ENCODE measurements around the gene C9orf50.

Gene C9orf50

DNA sequence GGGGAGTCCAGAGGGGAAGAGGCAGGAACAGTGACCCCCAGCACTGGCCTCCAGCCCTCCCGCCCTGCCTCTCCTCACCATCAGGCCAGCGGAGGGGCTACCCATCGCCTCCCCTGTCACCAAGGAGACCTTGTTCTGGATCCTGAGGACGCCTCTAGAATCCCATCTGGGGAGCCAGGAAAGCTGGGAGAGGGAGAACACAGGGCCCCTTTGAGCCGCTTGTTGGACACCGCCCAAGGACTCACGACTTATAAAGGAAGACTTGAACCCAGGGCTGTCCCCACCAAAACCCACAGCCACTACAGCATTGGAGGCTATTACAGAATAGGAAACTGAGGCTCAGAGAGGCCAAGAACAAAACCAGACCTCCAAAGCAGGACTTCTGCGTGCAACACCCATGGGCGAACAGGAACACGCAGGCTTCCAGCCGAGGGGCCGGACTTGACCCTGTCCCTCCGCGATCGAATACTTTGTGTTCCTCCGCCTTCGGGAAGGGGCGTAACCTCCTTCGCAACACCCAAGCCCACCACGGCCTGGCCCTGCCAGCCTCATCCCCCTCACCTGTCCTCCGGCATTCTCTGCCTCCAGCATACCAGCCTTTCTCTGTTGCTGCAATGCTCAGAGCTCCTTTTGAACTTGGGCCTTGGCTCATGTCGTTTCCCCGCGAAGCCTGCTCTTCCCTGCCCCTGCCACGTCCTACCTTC lies 54.2 kb downstream of the C9orf50 start:
- H3K27ac ChIP-seq = no peak overlapping the region
- TF ChIP-seq, protein P1, sequence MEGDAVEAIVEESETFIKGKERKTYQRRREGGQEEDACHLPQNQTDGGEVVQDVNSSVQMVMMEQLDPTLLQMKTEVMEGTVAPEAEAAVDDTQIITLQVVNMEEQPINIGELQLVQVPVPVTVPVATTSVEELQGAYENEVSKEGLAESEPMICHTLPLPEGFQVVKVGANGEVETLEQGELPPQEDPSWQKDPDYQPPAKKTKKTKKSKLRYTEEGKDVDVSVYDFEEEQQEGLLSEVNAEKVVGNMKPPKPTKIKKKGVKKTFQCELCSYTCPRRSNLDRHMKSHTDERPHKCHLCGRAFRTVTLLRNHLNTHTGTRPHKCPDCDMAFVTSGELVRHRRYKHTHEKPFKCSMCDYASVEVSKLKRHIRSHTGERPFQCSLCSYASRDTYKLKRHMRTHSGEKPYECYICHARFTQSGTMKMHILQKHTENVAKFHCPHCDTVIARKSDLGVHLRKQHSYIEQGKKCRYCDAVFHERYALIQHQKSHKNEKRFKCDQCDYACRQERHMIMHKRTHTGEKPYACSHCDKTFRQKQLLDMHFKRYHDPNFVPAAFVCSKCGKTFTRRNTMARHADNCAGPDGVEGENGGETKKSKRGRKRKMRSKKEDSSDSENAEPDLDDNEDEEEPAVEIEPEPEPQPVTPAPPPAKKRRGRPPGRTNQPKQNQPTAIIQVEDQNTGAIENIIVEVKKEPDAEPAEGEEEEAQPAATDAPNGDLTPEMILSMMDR (conservative IDR thresholded peaks at IDR 0.05) = no peak
- no peak for TF ChIP-seq ZFX (IDR thresholded peaks at IDR 0.05)

DNA sequence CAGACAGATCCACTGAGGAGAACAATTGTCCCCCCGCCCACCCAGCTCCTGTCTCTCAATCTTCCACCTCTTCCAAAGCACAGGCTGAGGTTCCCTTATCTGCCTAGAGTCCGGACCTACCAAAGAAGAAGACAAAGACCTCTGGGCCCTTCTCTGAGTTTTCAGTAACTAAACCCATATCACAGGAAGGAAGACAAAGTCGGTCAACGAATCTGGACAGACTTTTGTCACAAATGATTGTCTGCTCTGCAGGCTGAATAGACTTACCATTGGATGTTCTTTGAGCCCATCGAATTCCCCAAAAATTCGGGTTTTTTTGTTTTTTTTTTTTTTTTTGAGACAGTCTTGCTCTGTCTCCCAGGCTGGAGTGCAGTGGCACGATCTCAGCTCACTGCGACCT lies 58.0 kb downstream of the C9orf50 start:
- TF ChIP-seq ZFX (IDR thresholded peaks at IDR 0.05) = no peak
- TF ChIP-seq, protein P1 (conservative IDR thresholded peaks at IDR 0.05) = no peak

GRCh38 chr9:129562514-129562913 lies 58.4 kb downstream of the C9orf50 start:
- no peak for TF ChIP-seq ZFX (IDR thresholded peaks at IDR 0.05)
- TF ChIP-seq, protein P1 (conservative IDR thresholded peaks at IDR 0.05) = no peak
- H3K27ac ChIP-seq = no peak overlapping the region

More for the DNA sequence above, 58.0 kb downstream of the C9orf50 start:
- H3K27ac ChIP-seq = no peak overlapping the region

Measured in C4-2B (cell line).